Aorta (tissue), 5 donors: ENCODE data around the gene TPRA1. TPM values are rescaled to one million over a fixed set of nuclear protein-coding genes. Genes with fewer than 3 reads are reported as not detected.
A peak's percentile ranks its signal among the peaks of the same experiment; 100 is the strongest.
"Not testable (repeated sequence)": the region's sequence is repeated elsewhere in the genome, so short reads cannot be mapped to it uniquely, and the experiment has no call there.

ENCODE experiments used
- ATAC-seq: fragments of 200-7000 bp; cut with Tn5 transposase; one replicate; pipeline ENCODE4 v1.9.1; 2022; ENCODE audit warnings: moderate library complexity; ENCODE audit not compliant: low FRiP score
- DNase-seq, 2 donors: peaks; one replicate each; pipeline ENCODE4 v3.0.0-alpha.2; 2020
- H3K27ac ChIP-seq, 2 donors: one replicate each; pipeline ENCODE4 v1.5.1; 2013; ENCODE audit warnings: low read length in 2 of 2, mild to moderate bottlenecking in 2 of 2, moderate library complexity in 2 of 2, control low read depth in 1 of 2, inconsistent platforms in 1 of 2, low read depth in 1 of 2
- H3K27me3 ChIP-seq, 2 donors: one replicate each; pipeline ENCODE4 v1.6.1; 2013; ENCODE audit warnings: control low read depth in 1 of 2, low read length in 1 of 2, mild to moderate bottlenecking in 1 of 2, moderate library complexity in 1 of 2; ENCODE audit not compliant: insufficient read depth in 2 of 2, control insufficient read depth in 1 of 2
- H3K36me3 ChIP-seq, 2 donors: one replicate each; pipeline ENCODE4 v1.6.1; 2013; ENCODE audit warnings: control low read depth in 1 of 2, low read length in 1 of 2, mild to moderate bottlenecking in 1 of 2; ENCODE audit not compliant: insufficient read depth in 2 of 2, control insufficient read depth in 1 of 2
- H3K4me1 ChIP-seq, 2 donors: one replicate each; pipeline ENCODE4 v1.6.1; 2013; ENCODE audit warnings: low read length in 2 of 2, control low read depth in 1 of 2, mild to moderate bottlenecking in 1 of 2, moderate library complexity in 1 of 2; ENCODE audit not compliant: insufficient read depth in 2 of 2, control insufficient read depth in 1 of 2
- H3K4me3 ChIP-seq, 2 donors: one replicate each; pipeline ENCODE4 v1.5.1; 2013; ENCODE audit warnings: low read length in 2 of 2, control low read depth in 1 of 2, mild to moderate bottlenecking in 1 of 2
- H3K9me3 ChIP-seq: one replicate; pipeline ENCODE4 v1.6.1; 2013; ENCODE audit warnings: mild to moderate bottlenecking, low read length; ENCODE audit not compliant: control insufficient read depth
- WGBS, 2 donors: extraction: QIAGEN DNeasy Blood & Tissue Kit; methylation state at CpG; one replicate each; pipeline ENCODE4 v1.1.7; 2013; 5-methylcytosine and 5-hydroxymethylcytosine counted together
- intact Hi-C, 2 donors: fragments of 100-400 bp; cut with DNase I; formaldehyde crosslinking; loops; one replicate each; pipeline versions ENCODE4 v1.14.2 to v1.15.0; 2022
- polyA plus RNA-seq, 2 donors: library from polyadenylated mRNA; stranded (reverse); fragments of 200-250 nt; gene quantifications; one replicate each; pipeline ENCODE4 v1.2.3, GENCODE V29; 2013
- total RNA-seq, 2 donors: library from RNA; stranded (reverse); fragmentation: NEBNext Ultra II Directional; extraction: Animal tissue kit (Norgen Biotek cat#: 25700); gene quantifications; one replicate each; pipeline ENCODE4 v1.2.1, GENCODE V29; 2021
- donor health status: healthy with polysubstance abuse.
- donor health status: Bipolar disorder and iron deficiency.
- donor health status: DM: no; HTN: no; CAD: no.
- donor health status: DM: no; HTN: no; CAD: no.
- donor health status: DM: yes; HTN: yes; CAD: no.

TPRA1 gene
- total and polyA plus RNA-seq, 4 donors, result 7.8 to 45.2 (median 24.3) TPM

- WGBS, 2 donors, result 95% methylated on average over 5 of the region's 5 CpGs
- no peak overlapping the region for H3K4me3 ChIP-seq
- H3K4me1 ChIP-seq, result peaks cover 0 to 3% of the 10 kb centered on the region in 2 donors
- no peaks in the 10 kb centered on the region for H3K27me3 ChIP-seq
- no peaks in the 10 kb centered on the region for H3K9me3 ChIP-seq
- ATAC-seq (no peak), DNase-seq (peak in 1 of 2 donors; percentile 17)
- no peak overlapping the region for H3K27ac ChIP-seq
- no peaks in the 10 kb centered on the region for H3K36me3 ChIP-seq
- intact Hi-C loops, result no loop called here
Measured at GRCh38 chr3:127610105-127610504, 19.6 kb upstream of the TPRA1 start.

GRCh38 chr3:127608362-127608718 lies 17.8 kb upstream of the TPRA1 start:
- intact Hi-C loops, result no loop called here
- WGBS, 2 donors, result 94 to 96% methylated on average over 14 of the region's 14 CpGs
- H3K27ac ChIP-seq, result no peak overlapping the region
- ATAC-seq, result no peak
- H3K9me3 ChIP-seq, result no peaks in the 10 kb centered on the region
- no peaks in the 10 kb centered on the region for H3K36me3 ChIP-seq
- peak in 1 of 2 donors; percentile 56 for DNase-seq
- no peaks in the 10 kb centered on the region for H3K27me3 ChIP-seq
- H3K4me1 ChIP-seq, result peaks cover 0 to 3% of the 10 kb centered on the region in 2 donors
- no peak overlapping the region for H3K4me3 ChIP-seq

GRCh38 chr3:127607675-127608361 lies 17.3 kb upstream of the TPRA1 start:
- Histone ChIP-seq H3K27ac (no peak overlapping the region), H3K36me3 (no peaks in the 10 kb centered on the region), H3K27me3 (no peaks in the 10 kb centered on the region), H3K9me3 (no peaks in the 10 kb centered on the region), H3K4me3 (no peak overlapping the region), H3K4me1 (peaks cover 0 to under 1% of the 10 kb centered on the region in 2 donors)
- DNase-seq, result peak in 1 of 2 donors; percentile 17
- intact Hi-C loops, result no loop called here
- ATAC-seq, result no peak
- 89 to 91% methylated on average over 7 of the region's 7 CpGs for WGBS, 2 donors

GRCh38 chr3:127606981-127607595 lies 16.6 kb upstream of the TPRA1 start:
- Histone ChIP-seq H3K27me3 (no peaks in the 10 kb centered on the region), H3K27ac (no peak overlapping the region), H3K36me3 (no peaks in the 10 kb centered on the region), H3K4me3 (no peak overlapping the region), H3K9me3 (no peaks in the 10 kb centered on the region), H3K4me1 (no peaks in the 10 kb centered on the region)
- intact Hi-C loops, result no loop called here
- peak in 1 of 2 donors; percentile 57 for DNase-seq
- no peak for ATAC-seq
- 88 to 92% methylated on average over 17 of the region's 17 CpGs for WGBS, 2 donors

GRCh38 chr3:127606086-127606805 lies 15.7 kb upstream of the TPRA1 start:
- H3K27me3 ChIP-seq, result no peaks in the 10 kb centered on the region
- H3K27ac ChIP-seq, result no peak overlapping the region
- H3K4me1 ChIP-seq, result no peaks in the 10 kb centered on the region
- H3K4me3 ChIP-seq, result no peak overlapping the region
- DNase-seq (no peak), ATAC-seq (no peak)
- intact Hi-C loops, result no loop called here
- no peaks in the 10 kb centered on the region for H3K36me3 ChIP-seq
- WGBS, 2 donors, result 93% methylated on average over 24 of the region's 24 CpGs
- no peaks in the 10 kb centered on the region for H3K9me3 ChIP-seq

GRCh38 chr3:127605547-127605946 lies 15.0 kb upstream of the TPRA1 start:
- ATAC-seq, H3K4me3 ChIP-seq, H3K4me1 ChIP-seq, DNase-seq, H3K9me3 ChIP-seq, H3K36me3 ChIP-seq, H3K27ac ChIP-seq, intact Hi-C loops, H3K27me3 ChIP-seq: not testable (repeated sequence)
- WGBS, 2 donors, result 93 to 96% methylated on average over 7 of the region's 7 CpGs

GRCh38 chr3:127604546-127605165 lies 14.1 kb upstream of the TPRA1 start:
- intact Hi-C loops, result no loop called here
- no peak overlapping the region for H3K4me3 ChIP-seq
- H3K27ac ChIP-seq, result no peak overlapping the region
- no peaks in the 10 kb centered on the region for H3K27me3 ChIP-seq
- ATAC-seq (peak; percentile 23), DNase-seq (no peak)
- no peaks in the 10 kb centered on the region for H3K4me1 ChIP-seq
- H3K36me3 ChIP-seq, result no peaks in the 10 kb centered on the region
- no peaks in the 10 kb centered on the region for H3K9me3 ChIP-seq
- WGBS, 2 donors, result 92 to 95% methylated on average over 41 of the region's 41 CpGs

GRCh38 chr3:127604035-127604434 lies 13.5 kb upstream of the TPRA1 start:
- H3K4me3 ChIP-seq, result no peak overlapping the region
- intact Hi-C loops, result no loop called here
- H3K27ac ChIP-seq, result no peak overlapping the region
- H3K4me1 ChIP-seq, result no peaks in the 10 kb centered on the region
- ATAC-seq (no peak), DNase-seq (no peak)
- H3K9me3 ChIP-seq, result no peaks in the 10 kb centered on the region
- no peaks in the 10 kb centered on the region for H3K36me3 ChIP-seq
- no peaks in the 10 kb centered on the region for H3K27me3 ChIP-seq
- 85 to 87% methylated on average over 7 of the region's 7 CpGs for WGBS, 2 donors
